Subcutaneous abdominal adipose tissue (tissue), 5 donors: ENCODE measurements around the gene SIX4.
A peak's percentile ranks its signal among the peaks of the same experiment; 100 is the strongest.

Experiments
- H3K27ac ChIP-seq: one replicate; pipeline ENCODE4 v1.7.0; 2013; ENCODE audit warnings: low read depth, mild to moderate bottlenecking, inconsistent platforms, low read length, moderate library complexity
- H3K27me3 ChIP-seq, 5 donors: one replicate each; pipeline ENCODE4 v1.7.0; 2013; ENCODE audit warnings: low read length in 5 of 5, inconsistent platforms in 1 of 5; ENCODE audit not compliant: control insufficient read depth in 5 of 5, insufficient read depth in 4 of 5
- H3K36me3 ChIP-seq, 5 donors: one replicate each; pipeline ENCODE4 v1.7.0; 2013; ENCODE audit warnings: low read length in 5 of 5; ENCODE audit not compliant: control insufficient read depth in 5 of 5, insufficient read depth in 5 of 5
- H3K4me1 ChIP-seq, 5 donors: one replicate each; pipeline ENCODE4 v1.7.0; 2013; ENCODE audit warnings: low read length in 5 of 5, mild to moderate bottlenecking in 3 of 5, moderate library complexity in 1 of 5; ENCODE audit not compliant: control insufficient read depth in 5 of 5, insufficient read depth in 5 of 5
- H3K4me3 ChIP-seq, 5 donors: one replicate each; pipeline ENCODE4 v1.7.0; 2013; ENCODE audit warnings: low read length in 5 of 5, low read depth in 1 of 5
- H3K9ac ChIP-seq, 5 donors: one replicate each; pipeline ENCODE4 v1.7.0; 2013; ENCODE audit warnings: low read length in 5 of 5, mild to moderate bottlenecking in 4 of 5, moderate library complexity in 3 of 5
- H3K9me3 ChIP-seq, 5 donors: one replicate each; pipeline ENCODE4 v1.7.0; 2013; ENCODE audit warnings: low read length in 5 of 5; ENCODE audit not compliant: control insufficient read depth in 5 of 5
- donor health status: healthy.
- donor health status: healthy.
- donor health status: healthy.
- donor health status: healthy.
- donor health status: healthy.

SIX4 gene

DNA sequence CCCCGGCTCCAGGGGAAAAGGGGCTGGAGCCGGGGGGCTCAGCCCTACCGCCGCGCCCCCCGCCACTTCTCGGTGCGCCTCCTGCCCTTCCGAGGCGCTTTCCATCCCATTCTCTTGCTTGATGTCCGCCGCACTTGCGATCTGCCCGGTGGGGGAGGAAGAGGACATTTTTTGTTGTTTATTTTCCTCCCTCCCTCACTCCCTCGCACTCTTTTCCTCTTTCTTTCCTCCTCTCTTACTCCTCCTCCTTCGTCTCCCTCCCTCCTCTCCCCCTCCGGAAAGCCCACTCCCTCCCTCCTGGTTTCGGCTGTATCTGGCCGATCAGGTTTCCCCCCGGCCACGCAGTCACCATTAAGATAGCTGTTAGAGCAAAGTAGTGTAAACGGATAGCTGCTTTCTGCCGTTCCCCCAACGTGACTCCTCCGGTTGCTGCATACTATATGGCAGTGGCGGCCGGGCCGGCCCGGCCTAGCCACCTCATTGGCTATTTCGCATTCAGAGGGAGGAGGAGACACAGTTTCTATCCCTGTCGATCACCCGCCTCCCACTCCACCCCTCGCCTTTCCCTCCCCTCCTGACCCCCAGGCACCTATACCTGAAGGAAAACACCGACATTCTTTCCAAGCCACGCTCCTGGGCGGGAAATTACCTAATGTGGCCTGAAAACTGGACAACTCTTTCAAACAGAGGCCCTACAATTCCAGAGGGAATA lies at the start of gene SIX4:
Gene SIX4 (minus strand): TSS at position 445 of the 712 bp plus-strand sequence. CDS start 277 bp downstream, at position 168.
- Histone ChIP-seq H3K27ac (peak within 1 kb of the TSS; percentile 49), H3K27me3 (peaks cover 0 to 22% (median 7%) of the 10 kb centered on the region in 5 donors)

GRCh38 chr14:60773558-60773957 lies 49.4 kb upstream of the SIX4 start:
- no peaks in the 10 kb centered on the region for H3K27me3 ChIP-seq
- no peak overlapping the region for H3K27ac ChIP-seq
- no peak overlapping the region for H3K4me3 ChIP-seq
- H3K4me1 ChIP-seq, result peaks cover 0 to 11% (median 0%) of the 10 kb centered on the region in 5 donors
- H3K36me3 ChIP-seq, result no peaks in the 10 kb centered on the region
- no peaks in the 10 kb centered on the region for H3K9me3 ChIP-seq
- no peak overlapping the region for H3K9ac ChIP-seq

More for the DNA sequence above, at the start of gene SIX4:
- Histone ChIP-seq H3K36me3 (peaks cover 0 to 2% (median 0%) of the 10 kb centered on the region in 5 donors), H3K4me3 (peak within 1 kb of the TSS; percentile 74 to 94 (median 82)), H3K9me3 (peaks cover 0 to 2% (median 0%) of the 10 kb centered on the region in 5 donors), H3K9ac (peak within 1 kb of the TSS; percentile 58 to 88 (median 73)), H3K4me1 (peaks cover 0 to 33% (median 23%) of the 10 kb centered on the region in 5 donors)

- Histone ChIP-seq H3K27ac (no peak overlapping the region), H3K36me3 (no peaks in the 10 kb centered on the region), H3K4me3 (no peak overlapping the region), H3K9ac (no peak overlapping the region), H3K9me3 (no peaks in the 10 kb centered on the region), H3K4me1 (no peaks in the 10 kb centered on the region), H3K27me3 (no peaks in the 10 kb centered on the region)
Measured at GRCh38 chr14:60771117-60771516, 47.0 kb upstream of the SIX4 start.

DNA sequence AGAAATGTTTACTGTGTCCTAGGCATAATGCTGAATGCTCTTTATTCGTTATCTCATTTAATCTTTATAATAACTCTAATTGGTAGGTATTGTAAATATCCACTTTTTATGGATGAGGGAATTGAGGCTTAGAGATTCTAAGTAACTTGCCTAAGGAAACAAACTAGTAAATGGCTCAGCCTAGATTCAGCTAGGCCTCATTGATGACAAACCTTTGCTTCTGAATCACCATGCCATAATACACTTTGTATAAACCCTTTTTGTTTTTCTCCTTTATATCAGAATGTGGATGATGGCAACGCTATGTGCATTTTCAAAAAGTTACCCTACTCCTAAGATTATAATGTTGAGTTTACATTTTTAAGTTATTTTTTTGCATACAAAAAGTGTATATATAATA lies 44.5 kb upstream of the SIX4 start:
- Histone ChIP-seq H3K27me3 (no peaks in the 10 kb centered on the region), H3K9me3 (no peaks in the 10 kb centered on the region), H3K4me3 (no peak overlapping the region), H3K27ac (no peak overlapping the region), H3K4me1 (no peaks in the 10 kb centered on the region), H3K36me3 (no peaks in the 10 kb centered on the region), H3K9ac (no peak overlapping the region)

DNA sequence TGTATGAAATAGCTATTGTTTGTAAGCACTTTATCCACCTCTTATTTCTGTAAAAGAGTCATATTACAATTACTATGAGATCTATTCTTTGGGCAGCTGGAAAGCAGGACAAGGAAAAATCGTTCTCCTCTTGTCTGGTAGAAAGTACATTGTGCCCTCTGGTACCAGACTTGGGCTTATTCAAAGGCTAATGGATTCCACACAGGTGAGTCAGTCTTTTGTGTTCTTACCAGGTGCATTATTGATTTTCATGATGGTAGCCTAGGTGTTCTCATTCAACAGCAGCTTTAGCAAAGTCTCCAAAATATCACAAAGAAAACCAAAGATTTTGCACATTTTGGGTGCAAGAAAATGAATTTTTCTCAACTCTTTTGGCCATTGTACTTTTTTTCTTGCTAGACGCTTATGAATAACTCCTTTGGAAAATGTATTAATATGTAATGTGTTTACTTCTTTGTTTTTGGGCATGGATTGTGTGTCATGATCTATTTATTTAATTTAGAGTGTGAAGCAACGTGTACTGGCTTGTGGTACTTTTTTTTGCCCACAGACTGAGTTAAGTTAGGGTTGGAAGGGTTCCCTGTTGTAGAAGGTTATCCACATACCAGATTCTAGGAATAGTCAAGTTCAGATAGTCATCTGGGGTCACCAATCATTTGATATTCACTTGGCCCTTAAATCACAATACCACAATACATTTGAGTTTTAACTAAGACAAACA lies 36.7 kb upstream of the SIX4 start:
- no peak overlapping the region for H3K4me3 ChIP-seq
- no peak overlapping the region for H3K9ac ChIP-seq
- H3K27ac ChIP-seq, result no peak overlapping the region
- no peaks in the 10 kb centered on the region for H3K36me3 ChIP-seq
- no peaks in the 10 kb centered on the region for H3K9me3 ChIP-seq
- peaks cover 0 to 37% (median 10%) of the 10 kb centered on the region in 5 donors for H3K4me1 ChIP-seq
- no peaks in the 10 kb centered on the region for H3K27me3 ChIP-seq

GRCh38 chr14:60760209-60760608 lies 36.1 kb upstream of the SIX4 start:
- Histone ChIP-seq H3K36me3 (no peaks in the 10 kb centered on the region), H3K9me3 (no peaks in the 10 kb centered on the region), H3K9ac (no peak overlapping the region), H3K27me3 (no peaks in the 10 kb centered on the region), H3K4me3 (no peak overlapping the region), H3K27ac (no peak overlapping the region), H3K4me1 (peaks cover 0 to 37% (median 10%) of the 10 kb centered on the region in 5 donors)

- no peaks in the 10 kb centered on the region for H3K9me3 ChIP-seq
- no peaks in the 10 kb centered on the region for H3K36me3 ChIP-seq
- H3K4me1 ChIP-seq, result peaks cover 0 to 37% (median 10%) of the 10 kb centered on the region in 5 donors
- H3K27ac ChIP-seq, result no peak overlapping the region
- H3K9ac ChIP-seq, result no peak overlapping the region
- H3K27me3 ChIP-seq, result no peaks in the 10 kb centered on the region
- H3K4me3 ChIP-seq, result no peak overlapping the region
Measured at GRCh38 chr14:60758885-60759284, 34.7 kb upstream of the SIX4 start.

DNA sequence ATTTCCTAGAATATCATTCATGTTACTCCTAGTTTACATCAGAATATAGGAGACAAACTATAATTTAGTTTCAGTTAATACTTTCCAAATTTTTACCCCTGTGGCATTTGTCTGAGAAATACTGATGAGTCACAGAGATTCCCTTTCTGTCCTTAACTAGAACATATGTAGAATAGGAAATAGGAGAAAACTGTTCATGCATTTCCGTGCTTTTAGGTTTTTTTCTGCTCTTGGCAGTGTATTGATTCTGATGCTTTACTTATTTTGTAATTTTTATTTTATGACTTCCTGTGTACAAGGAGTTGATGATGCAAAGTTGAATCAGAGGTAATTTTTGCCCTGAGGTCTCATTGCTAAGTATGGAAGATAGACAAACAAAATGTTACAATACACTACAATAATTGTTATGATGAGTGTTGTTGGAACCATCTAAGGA lies 33.4 kb upstream of the SIX4 start:
- peaks cover 0 to 37% (median 10%) of the 10 kb centered on the region in 5 donors for H3K4me1 ChIP-seq
- no peak overlapping the region for H3K9ac ChIP-seq
- no peaks in the 10 kb centered on the region for H3K36me3 ChIP-seq
- H3K4me3 ChIP-seq, result no peak overlapping the region
- no peaks in the 10 kb centered on the region for H3K9me3 ChIP-seq
- no peak overlapping the region for H3K27ac ChIP-seq
- no peaks in the 10 kb centered on the region for H3K27me3 ChIP-seq

DNA sequence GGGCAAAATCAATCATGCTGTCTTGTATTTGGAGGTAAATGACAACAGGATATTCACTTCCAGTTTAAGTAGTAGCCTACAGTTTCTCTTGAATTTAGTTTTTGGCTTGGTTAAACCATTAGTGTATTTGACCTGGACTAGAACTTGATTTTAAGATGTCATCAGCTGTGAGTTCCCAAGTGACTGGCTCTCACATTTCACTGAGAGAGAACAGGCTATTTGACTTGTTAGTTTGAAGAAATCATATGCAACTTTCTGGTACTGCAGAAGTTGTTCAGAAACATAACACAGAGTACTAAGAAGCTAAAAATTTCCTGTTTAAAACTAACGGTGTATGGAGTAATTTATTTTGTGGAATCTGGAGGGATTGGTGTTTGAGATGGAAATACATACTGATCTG lies 32.7 kb upstream of the SIX4 start:
- H3K27ac ChIP-seq, result no peak overlapping the region
- H3K4me1 ChIP-seq, result peaks cover 0 to 37% (median 10%) of the 10 kb centered on the region in 5 donors
- no peaks in the 10 kb centered on the region for H3K36me3 ChIP-seq
- no peaks in the 10 kb centered on the region for H3K9me3 ChIP-seq
- no peaks in the 10 kb centered on the region for H3K27me3 ChIP-seq
- H3K4me3 ChIP-seq, result no peak overlapping the region
- H3K9ac ChIP-seq, result peak overlapping the region in 1 of 5 donors; percentile 14
